Measurements from ENCODE around the gene CHD6.

CHD6 gene

GRCh38 chr20:41387444-41387851 is 230.7 kb downstream of the CHD6 start:
- no peak overlapping the region for H3K4me3 ChIP-seq (replicated peaks in 1 of 2; ENCODE audit: low read depth in 2 of 2, low read length in 2 of 2)
- peak in 1 of 2 donors; percentile 20 for DNase-seq (ENCODE audit: low read depth in 2 of 2)
- TF ChIP-seq CTCF (IDR thresholded peaks at IDR 0.05; ENCODE audit: low read depth, low read length): no peak

- peak in 1 of 2 donors; percentile 37 for DNase-seq (ENCODE audit: low read depth in 2 of 2)
- no peak overlapping the region for H3K4me3 ChIP-seq (replicated peaks in 1 of 2; ENCODE audit: low read depth in 2 of 2, low read length in 2 of 2)
Observed at GRCh38 chr20:41386502-41387427, 231.4 kb downstream of the CHD6 start.

GRCh38 chr20:41382791-41383305 is 235.3 kb downstream of the CHD6 start:
- TF ChIP-seq CTCF (IDR thresholded peaks at IDR 0.05; ENCODE audit: low read depth, low read length): no peak
- no peak overlapping the region for H3K4me3 ChIP-seq (replicated peaks in 1 of 2; ENCODE audit: low read depth in 2 of 2, low read length in 2 of 2)

More at GRCh38 chr20:41386502-41387427, 231.4 kb downstream of the CHD6 start:
- TF ChIP-seq CTCF (IDR thresholded peaks at IDR 0.05; ENCODE audit: low read depth, low read length): no peak

GRCh38 chr20:41380551-41381193 is 237.5 kb downstream of the CHD6 start:
- H3K4me3 ChIP-seq (replicated peaks in 1 of 2; ENCODE audit: low read depth in 2 of 2, low read length in 2 of 2): no peak overlapping the region
- TF ChIP-seq CTCF (IDR thresholded peaks at IDR 0.05; ENCODE audit: low read depth, low read length): no peak
- DNase-seq (ENCODE audit: low read depth in 2 of 2): no peak

More at GRCh38 chr20:41382791-41383305, 235.3 kb downstream of the CHD6 start:
- DNase-seq (ENCODE audit: low read depth in 2 of 2): no peak

- TF ChIP-seq CTCF (IDR thresholded peaks at IDR 0.05; ENCODE audit: low read depth, low read length): no peak
Observed at GRCh38 chr20:41379551-41379950, 238.6 kb downstream of the CHD6 start.

GRCh38 chr20:41377275-41377674 is 240.9 kb downstream of the CHD6 start:
- H3K4me3 ChIP-seq (replicated peaks in 1 of 2; ENCODE audit: low read depth in 2 of 2, low read length in 2 of 2): no peak overlapping the region
- DNase-seq (ENCODE audit: low read depth in 2 of 2): no peak
- no peak for TF ChIP-seq CTCF (IDR thresholded peaks at IDR 0.05; ENCODE audit: low read depth, low read length)

More at GRCh38 chr20:41379551-41379950, 238.6 kb downstream of the CHD6 start:
- DNase-seq (ENCODE audit: low read depth in 2 of 2): no peak
- H3K4me3 ChIP-seq (replicated peaks in 1 of 2; ENCODE audit: low read depth in 2 of 2, low read length in 2 of 2): no peak overlapping the region
